GM12875 (cell line): ENCODE results near the gene PXDN.

Source experiments
- H3K4me3 ChIP-seq: one replicate; pipeline ENCODE4 v1.5.1; 2011; ENCODE audit warnings: low read depth, low read length, control low read depth
- CTCF ChIP-seq: IDR thresholded peaks from 2 replicates; pipeline ENCODE4 v1.5.1; 2011; ENCODE audit warnings: low read depth, mild to moderate bottlenecking, control low read depth, inconsistent platforms, low read length, moderate library complexity, borderline replicate concordance; ENCODE audit not compliant: insufficient read depth

PXDN gene

GRCh38 chr2:1654696-1655374 lies 89.5 kb downstream of the PXDN start:
- no peak for TF ChIP-seq CTCF
- H3K4me3 ChIP-seq = no peak overlapping the region

- H3K4me3 ChIP-seq = no peak overlapping the region
- TF ChIP-seq CTCF = no peak
Measured at GRCh38 chr2:1653956-1654695, 90.2 kb downstream of the PXDN start.

- no peak for TF ChIP-seq CTCF
- H3K4me3 ChIP-seq = no peak overlapping the region
Measured at GRCh38 chr2:1652034-1652790, 92.1 kb downstream of the PXDN start.

DNA sequence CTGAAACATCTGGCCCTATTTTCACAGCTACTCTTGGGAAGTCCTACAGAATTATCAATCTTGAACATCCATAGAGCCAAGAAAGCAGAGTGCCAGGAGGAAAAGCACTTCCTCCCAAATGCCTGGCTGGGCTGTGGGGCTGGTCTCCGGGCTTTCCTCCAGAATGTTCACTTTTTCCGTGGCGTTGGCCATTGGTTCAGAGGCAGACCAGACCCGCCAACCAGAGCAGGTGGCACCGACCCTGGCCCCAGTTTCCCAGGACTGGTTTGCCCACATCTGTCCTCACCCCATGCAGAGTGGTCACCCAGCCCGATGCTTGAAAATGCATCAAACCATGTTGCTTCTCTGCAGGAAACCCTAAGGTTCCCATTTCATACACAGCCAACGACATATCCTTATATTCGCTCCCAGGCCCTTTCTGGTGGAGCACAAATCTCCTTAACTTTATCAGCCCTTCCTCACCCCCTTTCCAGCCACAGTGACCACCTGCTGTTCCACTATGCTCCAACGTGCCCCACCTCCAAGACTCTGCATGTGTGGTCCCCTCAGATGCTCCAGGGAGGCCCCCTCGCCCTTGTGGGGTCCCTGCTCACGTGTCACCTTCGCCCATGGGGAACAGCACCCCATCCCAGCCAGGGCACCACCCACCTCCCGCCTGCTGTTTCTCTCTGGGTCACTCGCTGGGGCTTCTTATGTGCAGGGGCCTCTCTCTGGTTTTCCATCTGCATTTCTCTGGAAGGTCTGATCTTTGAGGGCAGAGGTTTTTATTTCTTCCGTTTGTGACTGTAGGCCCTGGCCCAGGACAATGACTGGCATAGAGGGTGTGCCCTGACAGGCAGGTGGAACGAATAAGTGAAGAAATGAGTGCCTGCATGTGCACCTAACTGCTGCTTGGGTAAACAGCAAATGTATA lies 92.9 kb downstream of the PXDN start:
- H3K4me3 ChIP-seq = no peak overlapping the region
- no peak for TF ChIP-seq CTCF

DNA sequence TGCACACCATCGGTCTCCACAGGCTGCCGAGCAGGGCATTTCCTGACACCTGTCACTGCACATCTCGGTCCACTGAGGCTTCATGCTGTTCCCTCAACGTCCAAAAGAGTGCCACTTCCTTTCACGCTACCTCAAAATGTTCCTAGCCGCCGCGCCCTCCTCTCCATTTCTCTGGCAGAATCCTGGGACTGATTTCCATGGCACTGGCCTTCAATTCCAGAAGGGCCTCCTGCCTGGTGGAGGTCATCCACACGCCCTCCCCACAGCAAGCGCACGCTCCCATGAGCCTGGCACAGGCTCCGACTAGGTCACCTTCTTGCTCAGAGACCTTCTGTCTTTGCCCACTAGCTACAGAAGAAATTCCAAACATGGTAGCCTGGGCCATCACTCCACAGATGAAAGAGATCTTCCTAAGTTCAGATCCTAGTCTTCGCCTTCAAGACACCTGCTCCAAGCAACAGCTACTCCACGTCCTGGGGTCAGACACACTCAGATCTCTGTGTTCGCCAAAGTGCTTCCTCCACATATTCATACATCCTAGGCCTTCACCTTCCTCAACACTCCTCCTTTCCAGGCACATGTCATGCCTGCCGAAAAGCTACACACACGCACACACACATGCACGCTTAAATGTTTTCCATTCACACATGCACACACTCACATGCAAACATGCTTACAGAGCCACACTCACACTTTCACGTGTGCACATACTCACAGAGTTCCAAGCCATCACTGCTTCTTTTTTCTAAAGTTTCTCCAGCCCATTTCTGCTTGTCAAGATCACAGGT lies 94.0 kb downstream of the PXDN start:
- no peak overlapping the region for H3K4me3 ChIP-seq
- no peak for TF ChIP-seq CTCF
